CD4-positive, alpha-beta T cell (primary cell): Measurements from ENCODE around the gene USP12. TPM values are rescaled to one million over a fixed set of nuclear protein-coding genes. Genes with fewer than 3 reads are reported as not detected.

Experiments
- ATAC-seq: fragments of 200-7000 bp; cut with Tn5 transposase; one replicate; pipeline ENCODE4 v1.10.0; 2022; ENCODE audit warnings: mild to moderate bottlenecking; ENCODE audit not compliant: poor library complexity
- CTCF ChIA-PET: fragments of 350-600 bp; sonication (Branson Sonifier 250); formaldehyde crosslinking; loops from one replicate; lab custom pipeline; 2021; ENCODE audit warnings: antibody characterized with exemption, inconsistent platforms; lab: Charles Lee
- POLR2A ChIA-PET: fragments of 350-600 bp; sonication (Branson Sonifier 250); formaldehyde crosslinking; loops from one replicate; lab custom pipeline; 2021; ENCODE audit warnings: antibody characterized with exemption, inconsistent platforms; lab: Charles Lee
- DNase-seq, 14 experiments: peaks; one replicate each; pipeline ENCODE4 v3.0.0-alpha.2; 2013 to 2020; ENCODE audit warnings: mixed read lengths in 2 of 14
- H3K27ac ChIP-seq, 2 donors: one replicate each; pipeline versions ENCODE4 v1.5.1 to v1.7.0; 2013; ENCODE audit warnings: low read length in 2 of 2, low read depth in 1 of 2, mild to moderate bottlenecking in 1 of 2
- H3K27me3 ChIP-seq, 2 experiments: 1 replicate in 1 of 2; 2 replicates in 1 of 2; pipeline versions ENCODE4 v1.6.1 to v1.7.0; 2013; ENCODE audit warnings: low read length in 2 of 2, control low read depth in 1 of 2, mild to moderate bottlenecking in 1 of 2, moderate library complexity in 1 of 2; ENCODE audit not compliant: insufficient read depth in 2 of 2, control insufficient read depth in 1 of 2
- H3K36me3 ChIP-seq: one replicate; pipeline ENCODE4 v1.6.1; 2013; ENCODE audit warnings: low read length, control low read depth; ENCODE audit not compliant: insufficient read depth
- H3K4me1 ChIP-seq: one replicate; pipeline ENCODE4 v1.6.1; 2013; ENCODE audit warnings: low read length, control low read depth; ENCODE audit not compliant: insufficient read depth
- H3K4me3 ChIP-seq: one replicate; pipeline ENCODE4 v1.5.1; 2013; ENCODE audit warnings: mild to moderate bottlenecking, low read length, moderate library complexity
- H3K9me3 ChIP-seq, 2 experiments: 1 replicate in 1 of 2; 2 replicates in 1 of 2; pipeline versions ENCODE4 v1.6.1 to v1.7.0; 2013; ENCODE audit warnings: low read length in 2 of 2, mild to moderate bottlenecking in 2 of 2, control low read depth in 1 of 2, moderate library complexity in 1 of 2; ENCODE audit not compliant: control insufficient read depth in 1 of 2, insufficient read depth in 1 of 2
- H3K27ac Mint-ChIP-seq: one replicate; pipeline ENCODE4 v1.8.0; 2020; ENCODE audit warnings: mixed read lengths
- H3K27me3 Mint-ChIP-seq: one replicate; pipeline ENCODE4 v1.8.0; 2021; ENCODE audit warnings: mixed read lengths
- H3K36me3 Mint-ChIP-seq: one replicate; pipeline ENCODE4 v1.8.0; 2021; ENCODE audit warnings: low read depth, mixed read lengths
- H3K4me1 Mint-ChIP-seq: one replicate; pipeline ENCODE4 v1.8.0; 2021; ENCODE audit warnings: low read depth, mixed read lengths
- H3K4me3 Mint-ChIP-seq: one replicate; pipeline ENCODE4 v1.8.0; 2020; ENCODE audit warnings: mild to moderate bottlenecking, mixed read lengths
- H3K9me3 Mint-ChIP-seq: one replicate; pipeline ENCODE4 v1.8.0; 2020; ENCODE audit warnings: mixed read lengths
- intact Hi-C, 2 experiments: fragments of 100-400 bp; cut with DNase I in 1 of 2; cut with micrococcal nuclease in 1 of 2; formaldehyde crosslinking; loops; one replicate each; pipeline versions ENCODE4 v1.15.1 to v1.9.0; 2023 to 2025; cut with DNase I, micrococcal nuclease
- total RNA-seq, 174 experiments: library from RNA in 2 of 174; stranded (reverse) in 2 of 174; gene quantifications; one replicate each; pipeline ENCODE4 v1.2.3 and lab custom pipeline; 2021 to 2026
- TF ChIP-seq, protein P1 (sequence below): fragments of 200-600 bp; IDR thresholded peaks from one replicate; pipeline ENCODE4 v1.8.0; 2022; ENCODE audit warnings: antibody characterized with exemption, mild to moderate bottlenecking

The USP12 gene
- total RNA-seq, 2 experiments from 2014 or later: 56.9 to 58.8 TPM

DNA sequence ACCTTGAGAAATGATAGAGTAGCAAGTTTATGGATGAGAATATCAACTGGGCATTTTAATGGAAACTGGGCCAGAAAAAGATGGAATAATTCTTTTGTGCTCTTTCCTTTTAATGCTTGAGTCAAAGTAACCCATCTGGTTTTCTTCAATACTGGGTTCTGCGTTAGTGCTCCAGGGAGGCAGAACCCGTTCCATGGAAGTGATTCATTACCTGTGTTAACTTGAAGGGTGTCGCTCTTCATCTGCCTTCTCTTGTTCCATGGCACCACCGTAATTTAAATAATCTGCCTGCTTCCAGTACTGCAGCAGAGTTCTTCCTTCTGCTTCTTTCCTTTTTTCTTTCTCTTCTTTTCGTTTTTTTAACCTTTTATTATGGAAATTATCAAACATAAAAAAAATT lies 14.7 kb upstream of the USP12 start:
- no peaks in the 10 kb centered on the region for H3K9me3 ChIP-seq
- no peaks in the 10 kb centered on the region for H3K4me1 ChIP-seq
- intact Hi-C loops: no loop called here
- no peaks in the 10 kb centered on the region for H3K36me3 Mint-ChIP-seq
- H3K4me3 ChIP-seq: no peak overlapping the region
- TF ChIP-seq, protein P1, sequence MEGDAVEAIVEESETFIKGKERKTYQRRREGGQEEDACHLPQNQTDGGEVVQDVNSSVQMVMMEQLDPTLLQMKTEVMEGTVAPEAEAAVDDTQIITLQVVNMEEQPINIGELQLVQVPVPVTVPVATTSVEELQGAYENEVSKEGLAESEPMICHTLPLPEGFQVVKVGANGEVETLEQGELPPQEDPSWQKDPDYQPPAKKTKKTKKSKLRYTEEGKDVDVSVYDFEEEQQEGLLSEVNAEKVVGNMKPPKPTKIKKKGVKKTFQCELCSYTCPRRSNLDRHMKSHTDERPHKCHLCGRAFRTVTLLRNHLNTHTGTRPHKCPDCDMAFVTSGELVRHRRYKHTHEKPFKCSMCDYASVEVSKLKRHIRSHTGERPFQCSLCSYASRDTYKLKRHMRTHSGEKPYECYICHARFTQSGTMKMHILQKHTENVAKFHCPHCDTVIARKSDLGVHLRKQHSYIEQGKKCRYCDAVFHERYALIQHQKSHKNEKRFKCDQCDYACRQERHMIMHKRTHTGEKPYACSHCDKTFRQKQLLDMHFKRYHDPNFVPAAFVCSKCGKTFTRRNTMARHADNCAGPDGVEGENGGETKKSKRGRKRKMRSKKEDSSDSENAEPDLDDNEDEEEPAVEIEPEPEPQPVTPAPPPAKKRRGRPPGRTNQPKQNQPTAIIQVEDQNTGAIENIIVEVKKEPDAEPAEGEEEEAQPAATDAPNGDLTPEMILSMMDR: no peak
- no peak for ATAC-seq
- no peaks in the 10 kb centered on the region for H3K27me3 ChIP-seq
- H3K9me3 Mint-ChIP-seq: no peaks in the 10 kb centered on the region
- DNase-seq: no peak
- H3K4me1 Mint-ChIP-seq: no peaks in the 10 kb centered on the region
- H3K27me3 Mint-ChIP-seq: no peaks in the 10 kb centered on the region
- no peak overlapping the region for H3K4me3 Mint-ChIP-seq
- POLR2A ChIA-PET: no interaction called here
- H3K27ac ChIP-seq: no peak overlapping the region
- CTCF ChIA-PET: no interaction called here
- H3K36me3 ChIP-seq: no peaks in the 10 kb centered on the region
- H3K27ac Mint-ChIP-seq: no peak overlapping the region

DNA sequence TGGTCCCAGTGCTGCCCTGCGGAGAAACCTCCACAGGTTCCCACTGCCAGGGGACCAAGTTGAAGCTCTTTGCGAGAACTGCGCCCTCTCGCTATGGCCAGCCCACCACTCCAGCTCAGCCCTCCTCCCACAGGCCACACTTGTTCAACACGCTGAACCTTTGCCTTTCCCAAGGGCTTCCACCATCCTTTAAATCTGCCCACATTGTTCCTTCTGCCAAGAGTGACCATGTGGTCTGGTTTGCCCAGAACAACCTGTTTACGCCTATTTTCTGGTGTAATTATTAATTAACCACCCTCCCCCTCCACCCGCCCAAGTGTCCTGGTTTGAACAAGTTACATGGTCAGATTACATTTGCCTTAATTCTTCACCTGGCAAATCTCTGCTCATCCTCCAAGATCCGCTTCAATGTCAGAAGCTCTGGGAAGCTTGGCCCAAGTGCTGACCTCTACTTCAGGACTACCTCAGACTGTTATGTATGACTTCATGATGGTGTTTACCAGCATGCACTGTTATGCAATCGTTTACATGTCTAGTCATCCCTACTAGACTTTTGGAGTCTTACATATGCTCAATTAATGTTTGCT lies 12.0 kb upstream of the USP12 start:
- H3K4me3 ChIP-seq: no peak overlapping the region
- no peak for DNase-seq
- H3K4me1 ChIP-seq: no peaks in the 10 kb centered on the region
- no peaks in the 10 kb centered on the region for H3K9me3 ChIP-seq
- H3K36me3 ChIP-seq: no peaks in the 10 kb centered on the region
- POLR2A ChIA-PET: no interaction called here
- CTCF ChIA-PET: interaction anchor here (1.2 kb wide), 1 partner anchor 198 kb away, joined by 6 read pairs; no protein-coding TSS in a partner anchor
- Mint-ChIP-seq H3K27me3 (no peaks in the 10 kb centered on the region), H3K9me3 (no peaks in the 10 kb centered on the region), H3K4me1 (no peaks in the 10 kb centered on the region), H3K27ac (no peak overlapping the region), H3K4me3 (no peak overlapping the region), H3K36me3 (no peaks in the 10 kb centered on the region)
- H3K27me3 ChIP-seq: no peaks in the 10 kb centered on the region
- TF ChIP-seq, protein P1: no peak
- no peak for ATAC-seq
- H3K27ac ChIP-seq: no peak overlapping the region
- intact Hi-C loops: no loop called here

DNA sequence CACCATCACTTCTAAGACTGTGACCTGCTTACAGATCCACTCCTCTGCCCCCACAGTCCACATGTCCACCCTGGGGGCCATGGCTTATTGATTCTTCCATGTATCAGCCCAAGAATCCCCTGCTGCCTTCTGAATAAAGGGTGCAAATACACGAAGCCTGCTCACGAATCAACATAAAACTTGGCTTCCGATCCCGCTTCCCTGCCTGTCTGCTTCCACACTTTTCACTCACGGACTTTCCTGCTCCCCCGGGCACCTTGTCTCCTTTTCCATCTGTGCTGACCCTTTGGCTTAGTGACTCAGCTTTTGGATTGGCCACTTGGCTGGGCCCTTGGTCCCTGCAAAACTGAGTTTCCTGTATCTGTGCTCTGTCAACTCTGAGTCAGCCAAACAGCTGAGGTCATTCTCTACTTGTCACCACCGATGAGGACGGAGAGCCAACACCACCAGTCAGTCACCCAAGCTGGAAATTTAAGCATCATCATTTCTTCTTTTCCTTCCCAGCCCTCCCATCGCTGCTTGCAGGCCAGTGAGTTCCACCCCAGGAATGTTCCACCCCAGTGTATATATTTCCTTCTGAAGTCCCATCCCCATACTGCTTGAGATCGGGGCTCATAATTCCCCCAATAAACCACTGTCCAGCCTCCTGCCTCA lies 11.4 kb upstream of the USP12 start:
- Mint-ChIP-seq H3K27me3 (no peaks in the 10 kb centered on the region), H3K36me3 (no peaks in the 10 kb centered on the region), H3K9me3 (no peaks in the 10 kb centered on the region), H3K4me3 (no peak overlapping the region), H3K27ac (no peak overlapping the region), H3K4me1 (no peaks in the 10 kb centered on the region)
- ChIA-PET CTCF (no interaction called here), POLR2A (no interaction called here)
- no peaks in the 10 kb centered on the region for H3K4me1 ChIP-seq
- H3K4me3 ChIP-seq: no peak overlapping the region
- no peaks in the 10 kb centered on the region for H3K9me3 ChIP-seq
- intact Hi-C loops: no loop called here
- DNase-seq: peak in 1 of 14 experiments; percentile 32
- TF ChIP-seq, protein P1: no peak
- no peak overlapping the region for H3K27ac ChIP-seq
- ATAC-seq: no peak
- H3K27me3 ChIP-seq: no peaks in the 10 kb centered on the region
- no peaks in the 10 kb centered on the region for H3K36me3 ChIP-seq
